HG02610 (cell line): ENCODE results near the gene RBMS3.
A peak's percentile ranks its signal among the peaks of the same experiment; 100 is the strongest.
"Not testable (repeated sequence)": the region's sequence is repeated elsewhere in the genome, so short reads cannot be mapped to it uniquely, and the experiment has no call there.

Experiments used
- ATAC-seq: cut with Tn5 transposase; IDR thresholded peaks from one replicate; pipeline ENCODE4 v1.9.1; 2021; ENCODE audit warnings: mild to moderate bottlenecking, moderate library complexity; ENCODE audit not compliant: unreplicated experiment

RBMS3 gene

DNA sequence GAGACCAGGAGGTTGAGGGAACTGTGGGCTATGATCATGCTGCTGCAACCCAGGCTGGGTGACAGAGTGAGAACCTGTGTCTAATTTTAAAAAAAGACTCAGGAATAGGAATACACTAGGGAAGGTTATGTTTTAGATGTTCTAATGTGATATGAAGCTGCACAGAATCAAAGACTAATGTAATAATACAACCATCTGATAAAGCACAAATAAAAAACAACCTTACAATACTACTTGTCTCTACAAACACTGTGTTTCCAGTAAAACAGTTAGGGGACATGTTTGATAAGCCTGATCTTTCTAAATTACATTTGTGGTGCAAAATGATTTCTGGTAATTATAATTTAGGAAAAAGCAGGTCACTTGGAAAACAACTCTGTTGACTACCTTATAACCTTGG lies 56.7 kb downstream of the RBMS3 start:
- no peak for ATAC-seq

GRCh38 chr3:29338377-29338776 lies 57.5 kb downstream of the RBMS3 start:
- ATAC-seq = no peak

DNA sequence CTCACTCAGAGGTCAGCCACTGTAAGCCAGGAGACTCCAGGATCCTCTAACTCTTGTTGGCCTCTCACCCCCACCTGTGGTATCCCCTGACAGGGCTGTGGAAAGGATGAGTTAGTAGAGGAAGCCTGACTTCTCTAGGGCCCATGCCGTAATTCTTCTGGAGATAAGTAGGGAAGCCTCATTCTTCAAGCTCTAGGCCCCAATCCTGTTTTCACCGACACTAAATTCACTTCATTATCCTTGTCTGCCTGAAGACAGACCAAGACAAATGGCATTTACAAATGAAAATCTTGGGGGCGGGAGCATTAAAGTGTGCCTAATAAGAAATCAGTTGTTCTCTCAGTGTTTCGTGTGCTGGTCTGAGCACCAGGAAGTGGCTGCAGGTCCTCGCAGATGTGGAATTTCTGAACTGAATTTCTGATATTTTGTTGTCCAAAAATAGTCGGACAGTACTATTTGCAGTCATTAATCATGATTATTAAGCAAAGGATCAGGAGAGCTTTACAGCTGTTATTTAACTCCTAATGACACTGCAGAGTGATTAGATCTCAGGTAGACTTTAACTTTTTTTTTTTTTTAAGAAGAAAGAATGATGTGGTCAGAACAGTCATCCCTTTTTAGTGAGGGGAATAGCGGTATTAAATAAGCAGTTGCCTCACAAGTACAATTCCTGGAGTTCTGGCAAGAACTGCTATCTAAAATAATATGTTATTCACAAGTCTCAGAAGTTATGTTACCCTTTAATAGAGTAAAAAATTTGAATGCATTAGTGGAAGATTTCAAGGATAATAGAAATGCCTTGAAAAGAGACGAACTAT lies 58.4 kb downstream of the RBMS3 start:
- no peak for ATAC-seq

- no peak for ATAC-seq
These were observed 63.3 kb downstream of the RBMS3 start for GRCh38 chr3:29344154-29344553.

- ATAC-seq = no peak
These were observed 64.1 kb downstream of the RBMS3 start for GRCh38 chr3:29344935-29345334.

- no peak for ATAC-seq
These were observed 64.8 kb downstream of the RBMS3 start for GRCh38 chr3:29345516-29346300.

- ATAC-seq = no peak
These were observed 66.0 kb downstream of the RBMS3 start for GRCh38 chr3:29346828-29347227.

DNA sequence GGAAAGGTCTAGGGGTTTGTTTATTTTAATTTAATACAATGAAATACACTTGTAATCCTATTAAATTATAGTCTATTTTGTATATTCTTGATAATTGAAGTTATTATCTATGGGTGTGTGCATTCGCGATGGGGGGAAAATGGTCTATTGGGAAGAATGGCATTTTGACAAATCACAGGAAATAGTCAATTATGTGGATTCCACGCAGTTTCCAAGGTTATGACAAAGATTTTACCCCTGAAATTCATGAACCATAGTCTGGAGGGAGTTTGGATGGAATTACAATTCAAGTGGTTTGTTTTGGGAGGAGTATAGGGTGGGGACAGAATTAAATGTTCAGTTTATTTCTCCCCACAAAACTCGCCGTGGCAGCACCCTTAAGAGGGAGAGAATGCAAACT lies 66.5 kb downstream of the RBMS3 start:
- ATAC-seq = no peak

- no peak for ATAC-seq
These were observed 67.4 kb downstream of the RBMS3 start for GRCh38 chr3:29348316-29348715.

- ATAC-seq = no peak
These were observed 68.2 kb downstream of the RBMS3 start for GRCh38 chr3:29349049-29349448.

GRCh38 chr3:29353807-29354206 lies 72.9 kb downstream of the RBMS3 start:
- ATAC-seq = peak; percentile 85

DNA sequence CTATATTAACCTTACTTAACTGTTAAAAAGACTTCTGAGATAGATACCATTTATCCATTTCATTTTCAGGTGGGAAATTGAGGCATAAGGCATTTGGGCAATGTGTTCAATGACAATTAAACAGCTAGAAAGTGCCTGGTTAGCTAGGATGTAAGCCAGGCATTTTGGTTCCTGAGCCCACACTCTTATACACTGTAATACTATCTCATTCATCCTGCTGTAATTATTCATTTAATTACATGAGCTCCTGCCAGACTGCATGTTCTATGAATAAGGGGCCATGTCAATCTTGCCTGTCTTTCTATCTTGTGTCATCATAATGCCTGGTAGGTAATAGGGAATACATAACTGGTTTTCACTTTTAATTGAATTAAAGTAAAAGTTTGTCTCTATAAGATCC lies 74.0 kb downstream of the RBMS3 start:
- no peak for ATAC-seq

- ATAC-seq = peak; percentile 56
These were observed 75.2 kb downstream of the RBMS3 start for GRCh38 chr3:29356062-29356461.

DNA sequence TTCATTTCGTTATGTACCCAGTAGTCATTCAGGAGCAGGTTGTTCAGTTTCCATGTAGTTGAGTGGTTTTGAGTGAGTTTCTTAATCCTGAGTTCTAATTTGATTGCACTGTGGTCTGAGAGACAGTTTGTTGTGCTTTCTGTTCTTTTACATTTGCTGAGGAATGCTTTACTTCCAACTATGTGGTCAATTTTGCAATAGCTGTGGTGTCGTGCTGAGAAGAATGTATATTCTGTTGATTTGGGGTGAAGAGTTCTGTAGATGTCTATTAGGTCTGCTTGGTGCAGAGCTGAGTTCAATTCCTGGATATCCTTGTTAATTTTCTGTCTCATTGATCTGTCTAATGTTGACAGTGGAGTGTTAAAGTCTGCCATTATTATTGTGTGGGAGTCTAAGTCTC lies 79.4 kb downstream of the RBMS3 start:
- ATAC-seq = not testable (repeated sequence)

DNA sequence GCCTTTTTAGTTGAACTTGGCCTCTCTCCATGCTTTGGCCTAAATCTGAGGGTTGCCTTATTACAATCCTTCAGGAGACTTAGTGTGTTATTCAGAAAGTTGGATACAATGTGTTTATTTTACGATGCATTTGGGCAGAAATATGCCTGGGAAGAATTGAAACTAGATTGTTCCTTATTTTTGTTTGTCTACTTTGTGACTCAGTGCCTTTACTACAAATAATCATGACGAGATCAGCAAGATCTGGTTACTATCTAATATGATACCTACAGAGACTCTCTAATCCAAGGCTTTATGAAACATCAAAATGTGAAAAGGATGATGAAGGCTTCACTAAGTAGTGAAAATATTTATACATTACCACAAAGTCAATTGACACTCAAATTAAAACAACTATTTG lies 82.2 kb downstream of the RBMS3 start:
- no peak for ATAC-seq

- ATAC-seq = no peak
These were observed 89.2 kb downstream of the RBMS3 start for GRCh38 chr3:29370021-29370420.

- ATAC-seq = no peak
These were observed 89.9 kb downstream of the RBMS3 start for GRCh38 chr3:29370476-29371420.

DNA sequence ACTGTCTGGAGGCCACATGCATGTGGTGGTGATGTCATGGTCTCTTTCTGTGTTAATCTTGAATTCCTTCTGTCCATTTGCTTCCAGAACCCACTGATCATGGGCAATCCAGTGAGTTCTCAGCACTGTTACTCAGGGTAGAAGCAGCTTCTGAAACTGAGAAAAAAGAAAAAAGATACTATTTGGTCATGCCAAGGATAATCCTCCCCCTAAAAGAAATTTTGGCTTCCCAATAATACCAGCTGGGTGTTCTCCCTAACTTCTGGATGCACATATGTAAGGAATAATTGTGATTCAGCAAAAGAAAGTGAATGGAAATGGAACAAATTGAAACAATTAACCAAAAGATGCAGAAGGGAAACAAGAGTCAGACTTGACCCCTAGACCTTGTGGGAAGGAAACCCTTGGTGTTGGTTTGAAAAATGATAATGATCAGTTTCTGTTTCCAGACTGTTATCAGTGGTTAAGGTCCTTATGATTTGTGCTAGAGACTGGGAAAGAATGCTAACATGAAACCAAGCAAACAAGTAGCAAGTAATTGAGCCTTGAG lies 92.3 kb downstream of the RBMS3 start:
- ATAC-seq = no peak

DNA sequence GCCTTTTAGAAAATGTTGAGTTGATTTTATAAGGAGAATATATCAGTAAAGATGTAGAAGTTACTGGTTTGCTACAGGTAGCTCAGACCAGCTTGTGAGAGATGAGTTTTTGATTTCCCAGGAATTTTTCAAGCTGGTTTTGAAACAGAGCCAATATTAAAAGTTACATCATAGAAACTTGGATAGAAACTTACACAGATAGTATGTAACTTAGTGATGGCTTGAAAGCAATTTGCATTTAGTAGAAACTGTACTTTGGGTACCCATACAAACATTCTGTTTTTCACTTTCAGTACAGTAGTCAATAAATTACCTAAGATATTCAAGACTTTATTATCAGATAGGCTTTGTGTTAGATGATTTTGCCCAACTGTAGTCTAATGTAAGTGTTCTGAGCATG lies 93.4 kb downstream of the RBMS3 start:
- ATAC-seq = no peak

GRCh38 chr3:29379097-29379496 lies 98.2 kb downstream of the RBMS3 start:
- no peak for ATAC-seq

- no peak for ATAC-seq
These were observed 100.7 kb downstream of the RBMS3 start for GRCh38 chr3:29381595-29381994.
